ENCODE data around the gene CHRM1.

The CHRM1 gene, protein sequence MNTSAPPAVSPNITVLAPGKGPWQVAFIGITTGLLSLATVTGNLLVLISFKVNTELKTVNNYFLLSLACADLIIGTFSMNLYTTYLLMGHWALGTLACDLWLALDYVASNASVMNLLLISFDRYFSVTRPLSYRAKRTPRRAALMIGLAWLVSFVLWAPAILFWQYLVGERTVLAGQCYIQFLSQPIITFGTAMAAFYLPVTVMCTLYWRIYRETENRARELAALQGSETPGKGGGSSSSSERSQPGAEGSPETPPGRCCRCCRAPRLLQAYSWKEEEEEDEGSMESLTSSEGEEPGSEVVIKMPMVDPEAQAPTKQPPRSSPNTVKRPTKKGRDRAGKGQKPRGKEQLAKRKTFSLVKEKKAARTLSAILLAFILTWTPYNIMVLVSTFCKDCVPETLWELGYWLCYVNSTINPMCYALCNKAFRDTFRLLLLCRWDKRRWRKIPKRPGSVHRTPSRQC

DNA sequence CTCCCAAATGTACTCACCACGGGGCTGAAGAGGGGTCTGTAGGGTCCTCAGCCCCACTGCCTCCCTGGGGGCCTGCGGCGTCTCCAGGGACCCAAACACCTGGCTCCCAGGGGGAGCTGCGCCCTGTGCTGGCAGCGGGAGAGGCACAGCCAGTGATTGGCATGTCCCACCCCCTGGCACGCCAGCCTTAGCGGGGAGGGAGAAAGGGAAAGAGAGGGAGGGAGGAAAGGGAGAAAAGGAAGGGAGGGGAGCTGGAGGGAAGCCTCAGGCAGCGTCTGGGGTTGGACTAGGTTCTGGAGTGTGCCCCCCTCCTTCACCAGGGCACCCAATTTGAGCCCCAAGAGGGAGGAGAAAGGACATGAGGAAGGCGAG is at the start of gene CHRM1:
CHRM1 (minus strand) TSS at position 163 of the 372 bp plus-strand sequence. CDS start 10,263 bp downstream, outside the sequence.
- no peak for DNase-seq (ENCODE audit: low spot score)
- in situ Hi-C loops (cut with MboI; ENCODE audit: low pct_unique_long_range_greater_than_20kb, low sequenced_read_pairs, unreplicated experiment), result no loop called here
- TF ChIP-seq, protein P1, sequence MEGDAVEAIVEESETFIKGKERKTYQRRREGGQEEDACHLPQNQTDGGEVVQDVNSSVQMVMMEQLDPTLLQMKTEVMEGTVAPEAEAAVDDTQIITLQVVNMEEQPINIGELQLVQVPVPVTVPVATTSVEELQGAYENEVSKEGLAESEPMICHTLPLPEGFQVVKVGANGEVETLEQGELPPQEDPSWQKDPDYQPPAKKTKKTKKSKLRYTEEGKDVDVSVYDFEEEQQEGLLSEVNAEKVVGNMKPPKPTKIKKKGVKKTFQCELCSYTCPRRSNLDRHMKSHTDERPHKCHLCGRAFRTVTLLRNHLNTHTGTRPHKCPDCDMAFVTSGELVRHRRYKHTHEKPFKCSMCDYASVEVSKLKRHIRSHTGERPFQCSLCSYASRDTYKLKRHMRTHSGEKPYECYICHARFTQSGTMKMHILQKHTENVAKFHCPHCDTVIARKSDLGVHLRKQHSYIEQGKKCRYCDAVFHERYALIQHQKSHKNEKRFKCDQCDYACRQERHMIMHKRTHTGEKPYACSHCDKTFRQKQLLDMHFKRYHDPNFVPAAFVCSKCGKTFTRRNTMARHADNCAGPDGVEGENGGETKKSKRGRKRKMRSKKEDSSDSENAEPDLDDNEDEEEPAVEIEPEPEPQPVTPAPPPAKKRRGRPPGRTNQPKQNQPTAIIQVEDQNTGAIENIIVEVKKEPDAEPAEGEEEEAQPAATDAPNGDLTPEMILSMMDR (IDR thresholded peaks at IDR 0.05; ENCODE audit: extremely low read depth, insufficient read depth, missing control alignments), result no peak

DNA sequence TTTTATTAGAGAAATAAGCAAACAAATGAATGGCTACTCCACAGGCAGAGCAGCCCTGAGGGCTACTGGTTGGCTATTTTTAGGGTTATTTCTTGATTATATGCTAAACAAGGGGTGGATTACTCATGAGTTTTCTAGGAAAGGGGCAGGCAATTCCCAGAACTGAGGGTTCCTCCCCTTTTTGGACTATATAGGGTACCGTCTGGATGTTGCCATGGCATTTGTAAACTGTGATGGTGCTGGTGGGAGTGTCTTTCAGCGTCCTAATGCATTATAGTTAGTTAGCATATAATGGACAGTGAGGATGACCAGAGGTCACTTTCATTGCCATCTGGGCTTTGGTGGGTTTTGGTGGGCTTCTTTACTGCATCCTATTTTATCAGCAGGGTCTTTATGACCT is 44.4 kb upstream of the CHRM1 start:
- in situ Hi-C loops (cut with MboI; ENCODE audit: low pct_unique_long_range_greater_than_20kb, low sequenced_read_pairs, unreplicated experiment), result no loop called here
- TF ChIP-seq, protein P1 (IDR thresholded peaks at IDR 0.05; ENCODE audit: extremely low read depth, insufficient read depth, missing control alignments), result no peak
- no peak for DNase-seq (ENCODE audit: low spot score)

DNA sequence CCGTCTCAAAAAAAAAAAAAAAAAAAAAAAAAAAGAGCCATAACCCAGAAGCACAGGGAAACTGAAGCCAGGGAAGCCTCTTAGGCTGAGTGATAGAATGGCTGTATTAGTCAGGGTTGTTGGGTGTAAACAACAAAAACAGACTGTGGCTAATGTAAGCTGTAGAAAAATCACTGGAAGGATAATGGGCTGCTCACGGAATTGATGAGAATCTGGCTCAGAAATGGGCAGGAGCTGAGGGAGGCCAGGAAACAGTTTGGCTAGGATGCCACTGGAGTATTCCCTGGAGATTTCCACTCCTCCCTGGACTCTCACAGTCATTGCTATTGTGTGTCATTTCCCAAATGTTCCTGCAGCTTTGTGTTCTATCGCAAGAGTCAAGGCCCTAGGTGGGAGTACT is 41.2 kb upstream of the CHRM1 start:
- TF ChIP-seq, protein P1 (IDR thresholded peaks at IDR 0.05; ENCODE audit: extremely low read depth, insufficient read depth, missing control alignments), result no peak
- in situ Hi-C loops (cut with MboI; ENCODE audit: low pct_unique_long_range_greater_than_20kb, low sequenced_read_pairs, unreplicated experiment), result no loop called here
- no peak for DNase-seq (ENCODE audit: low spot score)

DNA sequence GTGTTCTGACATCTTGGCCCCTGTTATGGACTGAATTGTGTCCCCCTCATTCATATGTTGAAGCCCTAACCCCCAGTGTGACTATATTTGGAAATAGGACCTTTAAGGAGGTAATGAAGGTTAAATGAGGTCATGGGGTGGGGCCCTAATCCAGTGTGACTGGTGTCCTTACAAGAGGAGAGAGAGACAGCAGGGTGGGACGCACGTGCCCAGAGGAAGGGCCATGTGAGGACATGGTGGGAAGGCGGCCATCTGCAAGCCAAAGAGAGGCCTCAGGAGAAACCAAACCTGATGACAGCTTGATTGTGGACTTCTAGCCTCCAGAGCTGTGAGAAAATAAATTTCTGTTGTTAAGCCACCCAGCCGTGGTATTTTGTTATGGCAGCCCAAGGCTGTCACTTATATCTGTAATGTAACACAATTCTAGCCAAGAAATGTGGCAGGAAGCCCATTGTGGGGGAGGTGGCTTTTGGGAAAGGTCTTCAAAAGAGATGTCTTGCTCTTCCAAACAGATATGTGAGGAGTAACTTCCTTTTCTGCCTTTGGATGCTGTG is 39.9 kb upstream of the CHRM1 start:
- TF ChIP-seq, protein P1 (IDR thresholded peaks at IDR 0.05; ENCODE audit: extremely low read depth, insufficient read depth, missing control alignments), result no peak
- no peak for DNase-seq (ENCODE audit: low spot score)
- in situ Hi-C loops (cut with MboI; ENCODE audit: low pct_unique_long_range_greater_than_20kb, low sequenced_read_pairs, unreplicated experiment), result no loop called here

DNA sequence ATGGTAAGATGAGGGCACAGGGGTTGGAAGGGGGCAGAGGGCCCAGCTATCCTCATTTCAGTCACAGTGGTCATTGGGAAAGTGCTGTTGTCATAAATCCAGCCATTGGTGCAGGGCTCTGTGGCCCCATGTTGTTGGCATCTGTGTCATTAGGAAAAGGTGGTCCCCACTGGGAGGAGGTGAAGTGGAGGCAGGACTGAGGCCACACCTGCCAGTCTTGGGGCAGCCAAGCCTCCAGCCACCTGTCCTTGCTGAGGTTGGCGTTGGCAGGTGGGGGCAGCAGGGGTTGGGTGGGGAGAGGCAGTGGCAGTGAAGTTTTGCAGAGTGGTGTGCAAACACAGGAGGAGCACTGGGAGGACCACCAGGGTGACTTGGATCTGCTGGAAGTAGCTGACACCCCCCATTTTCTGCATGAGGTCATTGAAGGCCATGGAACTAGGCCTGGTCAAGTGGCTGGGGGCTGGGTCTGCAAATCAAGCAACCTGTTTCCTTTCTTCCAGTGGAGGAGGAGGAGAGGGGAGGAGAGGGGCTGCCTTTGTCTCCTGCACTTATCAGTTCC is 38.3 kb upstream of the CHRM1 start:
- TF ChIP-seq, protein P1 (IDR thresholded peaks at IDR 0.05; ENCODE audit: extremely low read depth, insufficient read depth, missing control alignments), result no peak
- DNase-seq (ENCODE audit: low spot score), result no peak
- in situ Hi-C loops (cut with MboI; ENCODE audit: low pct_unique_long_range_greater_than_20kb, low sequenced_read_pairs, unreplicated experiment), result no loop called here

DNA sequence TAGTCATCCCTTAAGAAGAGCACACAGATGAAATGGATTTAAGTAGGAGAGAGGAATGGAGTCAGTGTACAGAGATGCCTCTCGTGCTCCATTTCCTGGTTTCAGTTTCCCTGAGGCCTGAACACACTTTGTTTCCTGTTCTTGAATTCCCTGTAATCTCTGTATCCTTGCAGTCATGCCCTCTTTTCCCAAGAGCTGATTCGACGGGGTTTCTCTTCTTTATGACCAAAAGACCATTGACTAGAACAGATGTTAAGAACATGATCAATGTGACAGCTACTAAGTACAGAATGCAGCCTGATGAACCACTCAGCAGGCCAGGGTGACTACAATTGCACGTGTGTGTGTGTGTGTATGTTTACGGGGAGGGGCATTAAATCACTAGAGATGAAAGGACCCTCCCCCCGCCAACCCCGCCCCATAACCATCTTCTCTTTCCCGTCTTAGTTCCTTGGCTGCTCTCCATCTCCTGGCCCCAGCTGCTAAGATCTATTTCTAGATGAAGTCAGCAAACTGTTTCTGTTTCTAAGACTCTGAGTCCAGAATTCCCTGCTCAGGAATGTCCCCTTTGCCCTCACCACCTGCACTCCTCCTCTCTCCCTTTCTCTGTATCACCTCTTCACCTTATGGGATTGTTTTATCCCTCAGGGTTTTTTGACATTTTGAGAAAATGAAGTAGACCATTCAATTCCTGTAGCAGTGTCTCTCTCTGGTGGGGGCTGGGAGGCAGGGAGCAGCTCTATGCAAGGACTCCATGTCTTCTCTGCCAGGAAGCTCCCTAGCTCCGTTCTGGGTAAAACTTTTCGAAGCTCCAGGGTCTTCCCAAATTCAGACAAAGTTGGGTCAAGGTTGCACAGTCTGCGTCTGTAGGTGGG is 37.6 kb upstream of the CHRM1 start:
- no peak for DNase-seq (ENCODE audit: low spot score)
- TF ChIP-seq, protein P1 (IDR thresholded peaks at IDR 0.05; ENCODE audit: extremely low read depth, insufficient read depth, missing control alignments), result no peak
- in situ Hi-C loops (cut with MboI; ENCODE audit: low pct_unique_long_range_greater_than_20kb, low sequenced_read_pairs, unreplicated experiment), result no loop called here
